Mesothelial cell of epicardium (in vitro differentiated cells): ENCODE data around the gene MCRIP1. TPM values are rescaled to one million over a fixed set of nuclear protein-coding genes. Genes with fewer than 3 reads are reported as not detected.
"Not testable (repeated sequence)": the region's sequence is repeated elsewhere in the genome, so short reads cannot be mapped to it uniquely, and the experiment has no call there.

Source experiments
- DNase-seq, 2 experiments: peaks; one replicate each; pipeline ENCODE4 v3.0.0; 2021; ENCODE audit warnings: low spot score in 2 of 2; ENCODE audit not compliant: unreplicated experiment in 2 of 2
- H3K27ac Mint-ChIP-seq: 2 replicates; pipeline ENCODE4 v1.8.0; 2021; ENCODE audit warnings: mixed read lengths
- H3K27me3 Mint-ChIP-seq: 2 replicates; pipeline ENCODE4 v1.8.0; 2021; ENCODE audit warnings: low read depth, mixed read lengths
- H3K36me3 Mint-ChIP-seq: 2 replicates; pipeline ENCODE4 v1.8.0; 2021; ENCODE audit warnings: mixed read lengths
- H3K4me1 Mint-ChIP-seq: 2 replicates; pipeline ENCODE4 v1.8.0; 2021; ENCODE audit warnings: mixed read lengths
- H3K4me3 Mint-ChIP-seq: 2 replicates; pipeline ENCODE4 v1.8.0; 2021; ENCODE audit warnings: mild to moderate bottlenecking, moderate library complexity, mixed read lengths
- H3K9me3 Mint-ChIP-seq: 2 replicates; pipeline ENCODE4 v1.8.0; 2021; ENCODE audit warnings: mixed read lengths
- CTCF ChIP-seq: fragments of 200-600 bp; sonication (generic); IDR thresholded peaks from one replicate; pipeline ENCODE4 v1.5.0; 2021; ENCODE audit warnings: antibody characterized with exemption; ENCODE audit not compliant: unreplicated experiment
- total RNA-seq: library from RNA; stranded (reverse); gene quantifications from 3 replicates; pipeline ENCODE4 v1.2.1, GENCODE V29; 2021

MCRIP1 gene
- total RNA-seq, 1 donor from 2014 or later = 104 TPM

- Mint-ChIP-seq H3K4me3 (no peak overlapping the region), H3K4me1 (peaks cover 7% of the 10 kb centered on the region), H3K9me3 (no peaks in the 10 kb centered on the region), H3K27me3 (no peaks in the 10 kb centered on the region), H3K27ac (no peak overlapping the region), H3K36me3 (peaks cover 21% of the 10 kb centered on the region)
- TF ChIP-seq CTCF = no peak
- no peak for DNase-seq
Measured at GRCh38 chr17:81843713-81844326, 10.7 kb upstream of the MCRIP1 start.

- Mint-ChIP-seq H3K4me1 (peaks cover 8% of the 10 kb centered on the region), H3K9me3 (no peaks in the 10 kb centered on the region), H3K4me3 (no peak overlapping the region), H3K27ac (no peak overlapping the region), H3K36me3 (peaks cover 19% of the 10 kb centered on the region), H3K27me3 (no peaks in the 10 kb centered on the region)
- DNase-seq = no peak
- no peak for TF ChIP-seq CTCF
Measured at GRCh38 chr17:81842725-81843504, 9.8 kb upstream of the MCRIP1 start.

GRCh38 chr17:81842378-81842724 is 9.3 kb upstream of the MCRIP1 start:
- TF ChIP-seq CTCF = no peak
- H3K27ac Mint-ChIP-seq = no peak overlapping the region
- peaks cover 19% of the 10 kb centered on the region for H3K36me3 Mint-ChIP-seq
- no peaks in the 10 kb centered on the region for H3K9me3 Mint-ChIP-seq
- H3K4me3 Mint-ChIP-seq = no peak overlapping the region
- peaks cover 8% of the 10 kb centered on the region for H3K4me1 Mint-ChIP-seq
- no peaks in the 10 kb centered on the region for H3K27me3 Mint-ChIP-seq
- no peak for DNase-seq

GRCh38 chr17:81841866-81842265 is 8.8 kb upstream of the MCRIP1 start:
- Mint-ChIP-seq H3K36me3 (peaks cover 19% of the 10 kb centered on the region), H3K4me1 (peaks cover 8% of the 10 kb centered on the region), H3K27ac (peak overlapping the region; percentile 34), H3K9me3 (no peaks in the 10 kb centered on the region), H3K27me3 (no peaks in the 10 kb centered on the region), H3K4me3 (no peak overlapping the region)
- no peak for DNase-seq
- TF ChIP-seq CTCF = no peak

GRCh38 chr17:81840826-81841778 is 8.0 kb upstream of the MCRIP1 start:
- Mint-ChIP-seq H3K4me3 (no peak overlapping the region), H3K27ac (peak overlapping the region; percentile 50), H3K4me1 (peaks cover 8% of the 10 kb centered on the region), H3K36me3 (peaks cover 19% of the 10 kb centered on the region), H3K27me3 (no peaks in the 10 kb centered on the region), H3K9me3 (no peaks in the 10 kb centered on the region)
- no peak for TF ChIP-seq CTCF
- DNase-seq = no peak

GRCh38 chr17:81840059-81840458 is 7.0 kb upstream of the MCRIP1 start:
- H3K4me3 Mint-ChIP-seq, H3K27me3 Mint-ChIP-seq, H3K9me3 Mint-ChIP-seq, H3K27ac Mint-ChIP-seq, H3K4me1 Mint-ChIP-seq, DNase-seq: not testable (repeated sequence)
- H3K36me3 Mint-ChIP-seq = peaks cover 14% of the 10 kb centered on the region
